WI38 (cell line): Measurements from ENCODE around the gene CCIN.

Experiments used
- H3K4me3 ChIP-seq: 2 replicates; pipeline ENCODE4 v1.5.1; 2011; ENCODE audit warnings: low read depth, mild to moderate bottlenecking, control low read depth, low read length
- CTCF ChIP-seq: IDR thresholded peaks from 2 replicates; pipeline ENCODE4 v1.5.1; 2012; ENCODE audit warnings: low read depth, mild to moderate bottlenecking, control low read depth, low read length

CCIN gene

GRCh38 chr9:36218011-36218410 is 48.8 kb downstream of the CCIN start:
- no peak overlapping the region for H3K4me3 ChIP-seq
- TF ChIP-seq CTCF: no peak

DNA sequence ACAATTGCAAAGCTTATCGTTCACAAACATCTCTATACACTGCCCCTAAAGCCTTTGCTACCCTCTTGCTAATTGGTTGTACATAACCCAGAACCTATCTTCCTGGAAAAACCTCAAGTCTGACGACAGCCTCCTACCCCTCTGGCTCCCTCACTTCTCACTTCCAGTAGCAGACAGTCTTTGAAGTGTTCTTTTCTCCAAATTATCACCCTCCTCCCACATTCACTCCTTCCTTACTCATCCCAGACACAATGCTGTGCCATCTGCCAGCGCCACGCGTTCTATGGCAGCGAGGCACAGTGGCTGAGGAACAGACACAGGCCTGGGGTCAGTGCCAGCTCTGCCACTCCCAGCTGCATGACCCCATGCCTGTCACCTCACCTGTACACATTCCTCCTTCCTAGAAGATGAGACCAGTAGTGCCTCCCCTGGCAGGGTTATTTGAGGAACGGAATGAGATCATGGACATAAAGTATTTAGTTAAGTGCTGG is 49.3 kb downstream of the CCIN start:
- no peak for TF ChIP-seq CTCF
- H3K4me3 ChIP-seq: no peak overlapping the region
